Endothelial cell of umbilical vein (primary cell): ENCODE measurements around the gene ZNF70. TPM values are rescaled to one million over a fixed set of nuclear protein-coding genes. Genes with fewer than 3 reads are reported as not detected.

ENCODE experiments used
- BruUV-seq: library from RNA; stranded (reverse); fragments of 400-500 nt; replicated peaks from 2 replicates; lab custom pipeline; 2021; lab: Mats Ljungman, UMichigan
- CTCF ChIA-PET: fragments of 300-600, 350-600 bp; sonication (Branson Sonifier 250); formaldehyde crosslinking; loops from one replicate; lab custom pipeline; 2021; ENCODE audit warnings: antibody characterized with exemption, inconsistent platforms; lab: Charles Lee
- POLR2A ChIA-PET: fragments of 300-600, 350-600 bp; sonication (Branson Sonifier 250); formaldehyde crosslinking; loops from one replicate; lab custom pipeline; 2021; ENCODE audit warnings: antibody characterized with exemption, inconsistent platforms; lab: Charles Lee
- DNase-seq: peaks from one replicate; pipeline ENCODE4 v3.0.0-alpha.2; 2011; ENCODE audit warnings: low read depth, low spot score
- FAIRE-seq: peaks from 2 replicates; lab custom pipeline; 2011; peaks lifted over from hg19 to GRCh38; lab: Jason Lieb, UNC
- H2AFZ ChIP-seq: 2 replicates; pipeline ENCODE4 v1.6.0; 2012; ENCODE audit warnings: low read depth, low read length, control low read depth, inconsistent platforms
- H3K27ac ChIP-seq: 2 replicates; pipeline ENCODE4 v1.5.1; 2011; ENCODE audit warnings: low read depth, mild to moderate bottlenecking, control low read depth, low read length, moderate library complexity; ENCODE audit not compliant: insufficient read depth
- H3K27me3 ChIP-seq, 2 experiments: 2 replicates each; pipeline versions ENCODE4 v1.6.0 to v1.6.1; 2011; ENCODE audit warnings: low read length in 2 of 2, mixed read lengths in 1 of 2; ENCODE audit not compliant: control insufficient read depth in 2 of 2, insufficient read depth in 2 of 2
- H3K36me3 ChIP-seq, 2 experiments: 2 replicates in 1 of 2; 3 replicates in 1 of 2; pipeline ENCODE4 v1.5.1; 2011; ENCODE audit warnings: low read length in 2 of 2, mild to moderate bottlenecking in 1 of 2, moderate library complexity in 1 of 2; ENCODE audit not compliant: control insufficient read depth in 2 of 2, insufficient read depth in 2 of 2; ENCODE audit errors: extremely low read depth in 1 of 2
- H3K4me1 ChIP-seq: 3 replicates; pipeline ENCODE4 v1.5.1; 2011; ENCODE audit warnings: mild to moderate bottlenecking, low read length; ENCODE audit not compliant: control insufficient read depth, insufficient read depth; ENCODE audit errors: extremely low read depth
- H3K4me2 ChIP-seq: 2 replicates; pipeline ENCODE4 v1.6.1; 2011; ENCODE audit warnings: low read length, control low read depth, mixed read lengths; ENCODE audit not compliant: insufficient read depth
- H3K4me3 ChIP-seq, 3 experiments: fragments of 200-600 bp in 1 of 3; sonication (generic), shearing (Covaris generic) in 1 of 3; replicated peaks in 1 of 3; 2 replicates each; pipeline ENCODE4 v1.5.1; 2011 to 2016; ENCODE audit warnings: control low read depth in 3 of 3, low read length in 3 of 3, mild to moderate bottlenecking in 2 of 3, inconsistent platforms in 1 of 3, low read depth in 1 of 3, moderate library complexity in 1 of 3; ENCODE audit not compliant: insufficient read depth in 1 of 3
- H3K79me2 ChIP-seq: 2 replicates; pipeline ENCODE4 v1.6.0; 2012; ENCODE audit warnings: low read length, inconsistent platforms; ENCODE audit not compliant: control insufficient read depth, insufficient read depth
- H3K9ac ChIP-seq: replicated peaks from 2 replicates; pipeline ENCODE3; 2011; ENCODE audit warnings: low read length, control low read depth; ENCODE audit not compliant: insufficient read depth; ENCODE audit errors: extremely low read depth
- H3K9me1 ChIP-seq: replicated peaks from 3 replicates; pipeline ENCODE4 v1.6.0; 2011; ENCODE audit warnings: mild to moderate bottlenecking, low read length; ENCODE audit not compliant: control insufficient read depth, insufficient read depth; ENCODE audit errors: extremely low read depth
- H3K9me3 ChIP-seq: replicated peaks from 2 replicates; pipeline ENCODE4 v1.5.1; 2012; ENCODE audit warnings: low read length, inconsistent platforms; ENCODE audit not compliant: control insufficient read depth, insufficient read depth
- H4K20me1 ChIP-seq: replicated peaks from 2 replicates; pipeline ENCODE3; 2011; ENCODE audit warnings: mild to moderate bottlenecking, low read length; ENCODE audit not compliant: control insufficient read depth, insufficient read depth; ENCODE audit errors: extremely low read depth
- CTCF ChIP-seq, 2 donors: IDR thresholded peaks; 1 replicate in 1 of 2; 2 replicates in 1 of 2; pipeline ENCODE4 v1.5.1; 2011; ENCODE audit warnings: low read length in 2 of 2, mild to moderate bottlenecking in 2 of 2, moderate library complexity in 2 of 2, control low read depth in 1 of 2, inconsistent platforms in 1 of 2, low read depth in 1 of 2; ENCODE audit not compliant: insufficient read depth in 1 of 2; ENCODE audit errors: extremely low read depth in 1 of 2
- EZH2 ChIP-seq: IDR thresholded peaks from 2 replicates; pipeline ENCODE4 v1.6.1; 2012; ENCODE audit warnings: borderline replicate concordance, low read depth, mild to moderate bottlenecking, moderate library complexity, low read length, inconsistent platforms; ENCODE audit not compliant: severe bottlenecking
- FOS ChIP-seq: IDR thresholded peaks from 2 replicates; pipeline ENCODE4 v1.6.1; 2011; ENCODE audit warnings: mild to moderate bottlenecking, low read length, moderate library complexity, borderline replicate concordance; ENCODE audit not compliant: insufficient read depth
- GATA2 ChIP-seq: IDR thresholded peaks from 2 replicates; pipeline ENCODE4 v1.7.0; 2011; ENCODE audit warnings: low read depth, mild to moderate bottlenecking, moderate library complexity, mixed read lengths, low read length; ENCODE audit not compliant: insufficient read length, insufficient read depth
- MAX ChIP-seq: IDR thresholded peaks from 2 replicates; pipeline ENCODE4 v1.6.1; 2011; ENCODE audit not compliant: insufficient read depth, insufficient read length
- MYC ChIP-seq: IDR thresholded peaks from one replicate; pipeline ENCODE4 v1.6.1; 2011; ENCODE audit warnings: mild to moderate bottlenecking, low read depth, low read length
- POLR2A ChIP-seq: IDR thresholded peaks from 2 replicates; pipeline ENCODE4 v1.6.1; 2012; ENCODE audit warnings: low read depth, mild to moderate bottlenecking, control low read depth, low read length
- POLR2AphosphoS5 ChIP-seq: IDR thresholded peaks from 2 replicates; pipeline ENCODE4 v1.6.1; 2012; ENCODE audit warnings: low read depth, mild to moderate bottlenecking, control low read depth, low read length, moderate library complexity; ENCODE audit not compliant: insufficient read depth
- dilution Hi-C: fragments of 300-500 bp; cut with MboI; formaldehyde crosslinking; loops from one replicate; pipeline ENCODE4 v1.15.0; 2019; ENCODE audit warnings: low sequenced_read_pairs; ENCODE audit not compliant: extremely low pct_ligation_motif_present
- intact Hi-C: fragments of 100-400 bp; cut with micrococcal nuclease; formaldehyde crosslinking; loops from one replicate; pipeline ENCODE4 v1.10.0; 2022
- polyA plus RNA-seq, 4 experiments: library from polyadenylated mRNA; depleted of rRNA in 3 of 4; stranded (reverse) in 3 of 4; unstranded in 1 of 4; fragments of >200 nt; gene quantifications; 2 replicates each; pipeline versions ENCODE4 v1.2.1 to v1.2.3, GENCODE V29; 2011 to 2012; ENCODE audit warnings: missing spikeins in 1 of 4
- total RNA-seq: library from RNA; stranded (reverse); gene quantifications from 2 replicates; pipeline ENCODE4 v1.2.3, GENCODE V29; 2021

The ZNF70 gene
- total and polyA plus RNA-seq, 2 donors (not counting 3 experiments of a cell fraction or from before 2014, with no cell fraction given), result 1.9 to 6.2 TPM

DNA sequence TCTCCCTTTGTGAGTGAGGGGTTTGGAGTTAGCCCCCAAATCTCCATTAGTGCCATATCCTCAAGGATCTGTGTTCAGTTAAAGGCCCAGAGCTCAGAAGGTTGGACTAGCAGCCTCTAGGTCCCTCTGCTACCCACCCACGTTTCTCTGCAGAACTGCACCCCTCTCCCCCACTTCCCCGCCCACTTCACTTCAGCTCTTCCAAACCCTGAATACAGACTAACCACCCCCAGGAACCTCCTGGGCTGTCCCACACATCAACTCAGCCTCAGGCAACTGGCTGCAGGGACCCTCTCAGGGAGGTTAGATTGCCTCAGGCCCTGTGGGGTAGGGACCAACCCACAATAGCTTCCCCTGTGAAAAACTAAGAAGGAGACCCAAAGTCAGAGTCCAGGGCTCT, 2.5 kb upstream of the ZNF70 start:
- Histone ChIP-seq H3K36me3 (no peaks in the 10 kb centered on the region), H3K9ac (no peak overlapping the region), H4K20me1 (no peaks in the 10 kb centered on the region), H3K4me1 (peaks cover 10% of the 10 kb centered on the region), H3K4me3 (no peak overlapping the region), H3K27ac (no peak overlapping the region), H3K9me1 (no peaks in the 10 kb centered on the region), H3K79me2 (no peaks in the 10 kb centered on the region), H2AFZ (no peak overlapping the region), H3K27me3 (no peaks in the 10 kb centered on the region), H3K9me3 (no peaks in the 10 kb centered on the region), H3K4me2 (no peak overlapping the region)
- DNase-seq (no peak), FAIRE-seq (no peak)
- TF ChIP-seq MAX, result no peak
- TF ChIP-seq POLR2AphosphoS5, result no peak
- CTCF ChIA-PET, result interaction anchor here (0.8 kb wide), 1 partner anchor 8 kb away, joined by 3 read pairs; no protein-coding TSS in a partner anchor
- no TSS peak for BruUV-seq
- POLR2A ChIA-PET, result no interaction called here
- dilution Hi-C loops, result no loop called here
- intact Hi-C loops, result no loop called here

DNA sequence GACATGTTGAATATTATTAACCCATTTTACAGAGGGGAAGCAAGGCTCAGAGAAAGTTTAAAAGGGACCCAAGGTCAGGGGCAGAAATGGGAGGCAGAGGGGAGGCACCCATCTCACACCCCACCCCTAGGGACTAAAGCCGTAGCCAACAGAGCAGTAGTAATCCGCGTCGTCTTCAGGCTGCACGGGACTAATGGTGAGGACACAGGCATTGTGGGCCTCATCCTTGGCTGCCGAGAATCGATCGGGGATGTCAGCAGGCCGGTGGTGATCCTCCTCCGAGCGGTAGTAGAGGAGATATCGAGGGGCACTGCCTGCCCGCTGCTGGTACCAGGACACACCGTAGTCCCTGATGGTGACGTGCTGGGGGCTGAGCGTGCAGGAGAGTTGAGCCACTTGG, 1.8 kb upstream of the ZNF70 start:
- no peak overlapping the region for H3K4me3 ChIP-seq
- ChIA-PET CTCF (no interaction called here), POLR2A (no interaction called here)
- no peak overlapping the region for H2AFZ ChIP-seq
- no peaks in the 10 kb centered on the region for H4K20me1 ChIP-seq
- H3K27ac ChIP-seq, result no peak overlapping the region
- no peaks in the 10 kb centered on the region for H3K9me3 ChIP-seq
- TF ChIP-seq MYC (no peak), MAX (no peak), FOS (no peak), CTCF (IDR thresholded peaks at IDR 0.05; ENCODE audit: extremely low read depth in 1 of 2, insufficient read depth in 1 of 2, low read depth in 1 of 2, low read length in 2 of 2) (no peak), EZH2 (no peak), POLR2A (no peak), GATA2 (no peak)
- no peak overlapping the region for H3K9ac ChIP-seq
- H3K36me3 ChIP-seq, result no peaks in the 10 kb centered on the region
- no TSS peak for BruUV-seq
- dilution Hi-C loops, result no loop called here
- no peak overlapping the region for H3K4me2 ChIP-seq
- DNase-seq (no peak), FAIRE-seq (no peak)
- no peaks in the 10 kb centered on the region for H3K9me1 ChIP-seq
- H3K27me3 ChIP-seq, result no peaks in the 10 kb centered on the region
- H3K4me1 ChIP-seq, result peaks cover 10% of the 10 kb centered on the region
- intact Hi-C loops, result no loop called here
- no peaks in the 10 kb centered on the region for H3K79me2 ChIP-seq
